KMS-11 (cell line): ENCODE measurements around the gene PGLYRP2.

Source experiments
- H2AFZ ChIP-seq: fragments of 200-600 bp; sonication (generic); 2 replicates; pipeline ENCODE4 v1.6.1; 2016; ENCODE audit warnings: antibody characterized with exemption, mixed run types, low read depth
- H3K27ac ChIP-seq: fragments of 200-600 bp; sonication (generic); 2 replicates; pipeline ENCODE4 v1.6.1; 2016; ENCODE audit warnings: mild to moderate bottlenecking, mixed run types
- H3K27me3 ChIP-seq: fragments of 200-600 bp; sonication (generic); 2 replicates; pipeline ENCODE4 v1.6.1; 2017; ENCODE audit warnings: mild to moderate bottlenecking, low read depth, mixed run types, moderate library complexity; ENCODE audit not compliant: insufficient read depth
- H3K36me3 ChIP-seq: fragments of 200-600 bp; sonication (generic); 2 replicates; pipeline ENCODE4 v1.6.1; 2017; ENCODE audit warnings: mild to moderate bottlenecking, mixed run types; ENCODE audit not compliant: insufficient read depth
- H3K4me1 ChIP-seq: fragments of 200-600 bp; sonication (generic); 2 replicates; pipeline ENCODE4 v1.6.1; 2016; ENCODE audit warnings: mild to moderate bottlenecking, low read depth, mixed run types; ENCODE audit not compliant: poor library complexity, severe bottlenecking
- H3K4me2 ChIP-seq: fragments of 200-600 bp; sonication (generic); 2 replicates; pipeline ENCODE4 v1.7.0; 2016; ENCODE audit warnings: mild to moderate bottlenecking, mixed run types
- H3K4me3 ChIP-seq: fragments of 200-600 bp; sonication (generic); IDR thresholded peaks from 2 replicates; pipeline ENCODE4 v1.6.1; 2017; ENCODE audit warnings: low read depth, low read length, mixed read lengths; ENCODE audit not compliant: insufficient read depth
- H3K79me2 ChIP-seq: fragments of 200-600 bp; sonication (generic); 2 replicates; pipeline ENCODE4 v1.6.1; 2016; ENCODE audit warnings: low read depth, mixed run types; ENCODE audit not compliant: insufficient read depth
- H3K9ac ChIP-seq: fragments of 200-600 bp; sonication (generic); 2 replicates; pipeline ENCODE4 v1.6.1; 2016; ENCODE audit warnings: mild to moderate bottlenecking, mixed run types
- H4K20me1 ChIP-seq: fragments of 200-600 bp; sonication (generic); 2 replicates; pipeline ENCODE4 v1.6.1; 2016; ENCODE audit warnings: mild to moderate bottlenecking, mixed run types; ENCODE audit not compliant: insufficient read depth
- TF ChIP-seq, protein P1 (sequence below): fragments of 200-600 bp; sonication (generic); conservative IDR thresholded peaks from 2 replicates; pipeline ENCODE4 v1.6.1; 2017; ENCODE audit warnings: low read depth, mild to moderate bottlenecking, antibody characterized with exemption, low read length, moderate library complexity, mixed read lengths

Gene PGLYRP2

GRCh38 chr19:15438577-15438976 lies 40.7 kb downstream of the PGLYRP2 start:
- H4K20me1 ChIP-seq = no peaks in the 10 kb centered on the region
- no peaks in the 10 kb centered on the region for H3K36me3 ChIP-seq
- TF ChIP-seq, protein P1, sequence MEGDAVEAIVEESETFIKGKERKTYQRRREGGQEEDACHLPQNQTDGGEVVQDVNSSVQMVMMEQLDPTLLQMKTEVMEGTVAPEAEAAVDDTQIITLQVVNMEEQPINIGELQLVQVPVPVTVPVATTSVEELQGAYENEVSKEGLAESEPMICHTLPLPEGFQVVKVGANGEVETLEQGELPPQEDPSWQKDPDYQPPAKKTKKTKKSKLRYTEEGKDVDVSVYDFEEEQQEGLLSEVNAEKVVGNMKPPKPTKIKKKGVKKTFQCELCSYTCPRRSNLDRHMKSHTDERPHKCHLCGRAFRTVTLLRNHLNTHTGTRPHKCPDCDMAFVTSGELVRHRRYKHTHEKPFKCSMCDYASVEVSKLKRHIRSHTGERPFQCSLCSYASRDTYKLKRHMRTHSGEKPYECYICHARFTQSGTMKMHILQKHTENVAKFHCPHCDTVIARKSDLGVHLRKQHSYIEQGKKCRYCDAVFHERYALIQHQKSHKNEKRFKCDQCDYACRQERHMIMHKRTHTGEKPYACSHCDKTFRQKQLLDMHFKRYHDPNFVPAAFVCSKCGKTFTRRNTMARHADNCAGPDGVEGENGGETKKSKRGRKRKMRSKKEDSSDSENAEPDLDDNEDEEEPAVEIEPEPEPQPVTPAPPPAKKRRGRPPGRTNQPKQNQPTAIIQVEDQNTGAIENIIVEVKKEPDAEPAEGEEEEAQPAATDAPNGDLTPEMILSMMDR = no peak
- no peak overlapping the region for H3K27ac ChIP-seq
- no peak overlapping the region for H2AFZ ChIP-seq
- H3K4me3 ChIP-seq = no peak overlapping the region
- no peaks in the 10 kb centered on the region for H3K27me3 ChIP-seq
- H3K4me1 ChIP-seq = peaks cover 7% of the 10 kb centered on the region
- H3K79me2 ChIP-seq = no peaks in the 10 kb centered on the region
- no peak overlapping the region for H3K9ac ChIP-seq
- H3K4me2 ChIP-seq = no peak overlapping the region

- H3K4me2 ChIP-seq = no peak overlapping the region
- TF ChIP-seq, protein P1 = no peak
- no peak overlapping the region for H3K9ac ChIP-seq
Observed at GRCh38 chr19:15438124-15438496, 41.2 kb downstream of the PGLYRP2 start.

DNA sequence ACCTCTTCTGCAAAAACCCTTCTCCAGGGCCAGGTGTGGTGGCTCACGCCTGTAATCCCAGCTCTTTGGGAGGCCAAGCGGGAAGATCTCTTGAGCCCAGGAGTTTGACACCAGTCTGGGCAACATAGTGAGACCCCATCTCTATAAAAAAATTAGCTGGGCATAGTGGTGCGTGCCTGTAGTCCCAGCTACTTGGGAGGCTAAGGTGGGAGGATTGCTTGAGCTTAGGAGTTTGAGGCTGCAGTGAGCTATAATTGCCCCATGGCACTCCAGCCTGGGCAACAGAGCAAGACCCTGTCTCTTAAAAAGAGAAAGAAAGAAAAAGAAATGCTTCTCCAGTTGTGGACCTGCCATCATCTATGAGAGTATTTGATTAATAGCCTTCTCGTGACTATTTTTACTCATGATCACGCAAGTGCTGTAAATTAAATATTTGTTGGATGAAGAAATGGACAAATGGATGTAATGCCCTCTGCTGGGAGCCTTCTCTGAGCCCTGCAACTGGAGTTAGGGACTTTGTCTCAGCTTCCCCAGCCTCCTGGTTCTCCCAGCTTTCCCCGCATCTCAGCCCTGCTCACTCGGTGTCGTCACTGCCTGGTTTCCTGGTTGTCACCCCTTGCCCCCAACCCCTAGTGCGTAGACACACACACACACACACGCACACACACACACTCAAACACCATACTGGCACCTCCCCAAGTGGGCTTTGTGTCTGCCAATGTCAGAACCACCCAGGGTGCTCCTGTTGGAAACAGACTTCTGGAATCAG lies 41.8 kb downstream of the PGLYRP2 start:
- Histone ChIP-seq H4K20me1 (no peaks in the 10 kb centered on the region), H3K9ac (no peak overlapping the region), H3K27me3 (no peaks in the 10 kb centered on the region), H3K79me2 (no peaks in the 10 kb centered on the region), H2AFZ (no peak overlapping the region), H3K4me1 (peaks cover 7% of the 10 kb centered on the region), H3K27ac (no peak overlapping the region), H3K4me3 (no peak overlapping the region), H3K4me2 (no peak overlapping the region), H3K36me3 (no peaks in the 10 kb centered on the region)
- TF ChIP-seq, protein P1 = no peak

More at GRCh38 chr19:15438124-15438496, 41.2 kb downstream of the PGLYRP2 start:
- Histone ChIP-seq H3K27me3 (no peaks in the 10 kb centered on the region), H3K4me1 (peaks cover 7% of the 10 kb centered on the region), H3K36me3 (no peaks in the 10 kb centered on the region), H4K20me1 (no peaks in the 10 kb centered on the region), H2AFZ (no peak overlapping the region), H3K4me3 (no peak overlapping the region), H3K27ac (no peak overlapping the region), H3K79me2 (no peaks in the 10 kb centered on the region)

- no peaks in the 10 kb centered on the region for H4K20me1 ChIP-seq
- TF ChIP-seq, protein P1 = no peak
- H3K4me1 ChIP-seq = peaks cover 7% of the 10 kb centered on the region
- no peak overlapping the region for H3K9ac ChIP-seq
- H3K4me2 ChIP-seq = no peak overlapping the region
- no peak overlapping the region for H3K4me3 ChIP-seq
- H3K36me3 ChIP-seq = no peaks in the 10 kb centered on the region
- H3K27ac ChIP-seq = no peak overlapping the region
- H3K79me2 ChIP-seq = peaks cover 5% of the 10 kb centered on the region
- H2AFZ ChIP-seq = no peak overlapping the region
- H3K27me3 ChIP-seq = no peaks in the 10 kb centered on the region
Observed at GRCh38 chr19:15436826-15437110, 42.5 kb downstream of the PGLYRP2 start.
